ENCODE results near the gene AP3B1.

The AP3B1 gene

GRCh38 chr5:78005021-78005785 is 289.3 kb downstream of the AP3B1 start:
- no peak overlapping the region for H3K4me3 ChIP-seq (ENCODE audit: low read depth, low read length)
- ChIA-PET POLR2A (no interaction called here), CTCF (interaction anchor here (0.7 to 1.6 kb wide), 2 partner anchors 10 to 14 kb away, joined by 3 to 5 read pairs; no protein-coding TSS in a partner anchor)
- DNase-seq (ENCODE audit: low read depth, low spot score), result no peak
- no peak for TF ChIP-seq CTCF (IDR thresholded peaks at IDR 0.05; ENCODE audit: insufficient read depth, low read length, missing control alignments)

GRCh38 chr5:78004559-78004958 is 289.9 kb downstream of the AP3B1 start:
- CTCF ChIA-PET, result interaction anchor here (1.0 to 1.7 kb wide), 3 partner anchors 10 to 444 kb away, joined by 3 to 5 read pairs (median 5); no protein-coding TSS in a partner anchor
- TF ChIP-seq CTCF (IDR thresholded peaks at IDR 0.05; ENCODE audit: insufficient read depth, low read length, missing control alignments), result no peak
- POLR2A ChIA-PET, result no interaction called here
- DNase-seq (ENCODE audit: low read depth, low spot score), result no peak
- no peak overlapping the region for H3K4me3 ChIP-seq (ENCODE audit: low read depth, low read length)

GRCh38 chr5:78003919-78004318 is 290.6 kb downstream of the AP3B1 start:
- POLR2A ChIA-PET, result no interaction called here
- TF ChIP-seq CTCF (IDR thresholded peaks at IDR 0.05; ENCODE audit: insufficient read depth, low read length, missing control alignments), result no peak
- CTCF ChIA-PET, result interaction anchor here (1.0 to 1.7 kb wide), 3 partner anchors 9 to 444 kb away, joined by 3 to 5 read pairs (median 5); no protein-coding TSS in a partner anchor
- DNase-seq (ENCODE audit: low read depth, low spot score), result no peak
- H3K4me3 ChIP-seq (ENCODE audit: low read depth, low read length), result no peak overlapping the region

- POLR2A ChIA-PET, result no interaction called here
- no peak for TF ChIP-seq CTCF (IDR thresholded peaks at IDR 0.05; ENCODE audit: insufficient read depth, low read length, missing control alignments)
- CTCF ChIA-PET, result interaction anchor here (1.0 to 1.7 kb wide), 3 partner anchors 8 to 443 kb away, joined by 3 to 5 read pairs (median 5); no protein-coding TSS in a partner anchor
- DNase-seq (ENCODE audit: low read depth, low spot score), result no peak
- no peak overlapping the region for H3K4me3 ChIP-seq (ENCODE audit: low read depth, low read length)
Measured at GRCh38 chr5:78003450-78003849, 291.0 kb downstream of the AP3B1 start.

- CTCF ChIA-PET, result interaction anchor here (1.7 kb wide), 1 partner anchor 8 kb away, joined by 5 read pairs; no protein-coding TSS in a partner anchor
- DNase-seq (ENCODE audit: low read depth, low spot score), result no peak
- POLR2A ChIA-PET, result no interaction called here
- TF ChIP-seq CTCF (IDR thresholded peaks at IDR 0.05; ENCODE audit: insufficient read depth, low read length, missing control alignments), result no peak
- H3K4me3 ChIP-seq (ENCODE audit: low read depth, low read length), result no peak overlapping the region
Measured at GRCh38 chr5:78002690-78003089, 291.8 kb downstream of the AP3B1 start.

GRCh38 chr5:78001197-78001596 is 293.3 kb downstream of the AP3B1 start:
- ChIA-PET CTCF (interaction anchor here (4.6 kb wide), 1 partner anchor 9 kb away, joined by 18 read pairs; no protein-coding TSS in a partner anchor), POLR2A (no interaction called here)
- no peak for TF ChIP-seq CTCF (IDR thresholded peaks at IDR 0.05; ENCODE audit: insufficient read depth, low read length, missing control alignments)
- no peak for DNase-seq (ENCODE audit: low read depth, low spot score)
- no peak overlapping the region for H3K4me3 ChIP-seq (ENCODE audit: low read depth, low read length)
